ENCODE results near the gene FANCD2OS. TPM values are rescaled to one million over a fixed set of nuclear protein-coding genes. Genes with fewer than 3 reads are reported as not detected.
"Not testable (repeated sequence)": the region's sequence is repeated elsewhere in the genome, so short reads cannot be mapped to it uniquely, and the experiment has no call there.

Gene FANCD2OS
- total RNA-seq, 1 experiment from 2014 or later: not detected

- H3K4me1 ChIP-seq (ENCODE audit: low read length): peaks cover 8% of the 10 kb centered on the region
- no peaks in the 10 kb centered on the region for H3K79me2 ChIP-seq (ENCODE audit: low read length)
- no peak for DNase-seq
- H3K9me2 ChIP-seq (replicated peaks; ENCODE audit: insufficient read depth, low read length): no peaks in the 10 kb centered on the region
- H3K27me3 ChIP-seq (ENCODE audit: low read length): no peaks in the 10 kb centered on the region
- H3K4me2 ChIP-seq (ENCODE audit: low read depth, low read length, poor library complexity, severe bottlenecking): no peak overlapping the region
- H3K36me3 ChIP-seq (ENCODE audit: insufficient read depth, low read length): peaks cover 32% of the 10 kb centered on the region
- no peak overlapping the region for H3K4me3 ChIP-seq (ENCODE audit: low read length)
- H3K9me3 ChIP-seq (ENCODE audit: low read length): no peaks in the 10 kb centered on the region
- H3K27ac ChIP-seq (ENCODE audit: low read length): no peak overlapping the region
- H3K9ac ChIP-seq (ENCODE audit: low read length): no peak overlapping the region
- H4K20me1 ChIP-seq (ENCODE audit: insufficient read depth, low read depth, low read length): no peaks in the 10 kb centered on the region
- H2AFZ ChIP-seq (ENCODE audit: low read length): no peak overlapping the region
These were observed 17.9 kb downstream of the FANCD2OS start for GRCh38 chr3:10090179-10090578.

- Histone ChIP-seq H3K4me3 (ENCODE audit: low read length) (no peak overlapping the region), H3K9ac (ENCODE audit: low read length) (no peak overlapping the region), H3K27me3 (ENCODE audit: low read length) (no peaks in the 10 kb centered on the region), H3K4me1 (ENCODE audit: low read length) (no peaks in the 10 kb centered on the region), H4K20me1 (ENCODE audit: insufficient read depth, low read depth, low read length) (no peaks in the 10 kb centered on the region), H3K36me3 (ENCODE audit: insufficient read depth, low read length) (peaks cover 36% of the 10 kb centered on the region), H2AFZ (ENCODE audit: low read length) (no peak overlapping the region), H3K27ac (ENCODE audit: low read length) (no peak overlapping the region), H3K4me2 (ENCODE audit: low read depth, low read length, poor library complexity, severe bottlenecking) (no peak overlapping the region), H3K9me3 (ENCODE audit: low read length) (no peaks in the 10 kb centered on the region), H3K9me2 (replicated peaks; ENCODE audit: insufficient read depth, low read length) (no peaks in the 10 kb centered on the region), H3K79me2 (ENCODE audit: low read length) (no peaks in the 10 kb centered on the region)
- no peak for DNase-seq
These were observed 19.8 kb downstream of the FANCD2OS start for GRCh38 chr3:10088256-10088655.

- Histone ChIP-seq H3K79me2 (ENCODE audit: low read length) (no peaks in the 10 kb centered on the region), H3K9me3 (ENCODE audit: low read length) (no peaks in the 10 kb centered on the region), H3K4me3 (ENCODE audit: low read length) (no peak overlapping the region), H3K27ac (ENCODE audit: low read length) (no peak overlapping the region), H3K9ac (ENCODE audit: low read length) (no peak overlapping the region), H3K4me2 (ENCODE audit: low read depth, low read length, poor library complexity, severe bottlenecking) (no peak overlapping the region), H4K20me1 (ENCODE audit: insufficient read depth, low read depth, low read length) (no peaks in the 10 kb centered on the region), H3K36me3 (ENCODE audit: insufficient read depth, low read length) (peaks cover 56% of the 10 kb centered on the region), H3K4me1 (ENCODE audit: low read length) (no peaks in the 10 kb centered on the region), H3K9me2 (replicated peaks; ENCODE audit: insufficient read depth, low read length) (no peaks in the 10 kb centered on the region), H2AFZ (ENCODE audit: low read length) (no peak overlapping the region), H3K27me3 (ENCODE audit: low read length) (no peaks in the 10 kb centered on the region)
- no peak for DNase-seq
These were observed 22.3 kb downstream of the FANCD2OS start for GRCh38 chr3:10085738-10086137.

- Histone ChIP-seq H3K27me3 (ENCODE audit: low read length) (no peaks in the 10 kb centered on the region), H3K36me3 (ENCODE audit: insufficient read depth, low read length) (peaks cover 41% of the 10 kb centered on the region), H4K20me1 (ENCODE audit: insufficient read depth, low read depth, low read length) (no peaks in the 10 kb centered on the region), H3K4me3 (ENCODE audit: low read length) (no peak overlapping the region), H3K9me3 (ENCODE audit: low read length) (no peaks in the 10 kb centered on the region), H2AFZ (ENCODE audit: low read length) (no peak overlapping the region), H3K4me2 (ENCODE audit: low read depth, low read length, poor library complexity, severe bottlenecking) (no peak overlapping the region), H3K9ac (ENCODE audit: low read length) (no peak overlapping the region), H3K9me2 (replicated peaks; ENCODE audit: insufficient read depth, low read length) (no peaks in the 10 kb centered on the region), H3K79me2 (ENCODE audit: low read length) (no peaks in the 10 kb centered on the region), H3K4me1 (ENCODE audit: low read length) (no peaks in the 10 kb centered on the region), H3K27ac (ENCODE audit: low read length) (no peak overlapping the region)
- DNase-seq: no peak
These were observed 26.2 kb downstream of the FANCD2OS start for GRCh38 chr3:10081871-10082270.

GRCh38 chr3:10074666-10075065, 33.4 kb downstream of the FANCD2OS start:
- Histone ChIP-seq H2AFZ (ENCODE audit: low read length) (no peak overlapping the region), H3K4me2 (ENCODE audit: low read depth, low read length, poor library complexity, severe bottlenecking) (no peak overlapping the region), H3K36me3 (ENCODE audit: insufficient read depth, low read length) (peaks cover 23% of the 10 kb centered on the region), H4K20me1 (ENCODE audit: insufficient read depth, low read depth, low read length) (no peaks in the 10 kb centered on the region), H3K27me3 (ENCODE audit: low read length) (no peaks in the 10 kb centered on the region), H3K9me3 (ENCODE audit: low read length) (no peaks in the 10 kb centered on the region), H3K4me1 (ENCODE audit: low read length) (no peaks in the 10 kb centered on the region), H3K9me2 (replicated peaks; ENCODE audit: insufficient read depth, low read length) (no peaks in the 10 kb centered on the region), H3K79me2 (ENCODE audit: low read length) (no peaks in the 10 kb centered on the region), H3K4me3 (ENCODE audit: low read length) (no peak overlapping the region), H3K9ac (ENCODE audit: low read length) (no peak overlapping the region), H3K27ac (ENCODE audit: low read length) (no peak overlapping the region)
- no peak for DNase-seq

- H3K4me1 ChIP-seq (ENCODE audit: low read length); H4K20me1 ChIP-seq (ENCODE audit: insufficient read depth, low read depth, low read length); DNase-seq; H3K9me2 ChIP-seq (replicated peaks; ENCODE audit: insufficient read depth, low read length); H3K27ac ChIP-seq (ENCODE audit: low read length); H3K4me2 ChIP-seq (ENCODE audit: low read depth, low read length, poor library complexity, severe bottlenecking); H3K9me3 ChIP-seq (ENCODE audit: low read length); H2AFZ ChIP-seq (ENCODE audit: low read length); H3K4me3 ChIP-seq (ENCODE audit: low read length); H3K79me2 ChIP-seq (ENCODE audit: low read length); H3K9ac ChIP-seq (ENCODE audit: low read length); H3K27me3 ChIP-seq (ENCODE audit: low read length): not testable (repeated sequence)
- H3K36me3 ChIP-seq (ENCODE audit: insufficient read depth, low read length): peaks cover 44% of the 10 kb centered on the region
These were observed 38.0 kb downstream of the FANCD2OS start for GRCh38 chr3:10070077-10070476.

- Histone ChIP-seq H3K79me2 (ENCODE audit: low read length) (no peaks in the 10 kb centered on the region), H3K4me3 (ENCODE audit: low read length) (no peak overlapping the region), H3K36me3 (ENCODE audit: insufficient read depth, low read length) (peaks cover 16% of the 10 kb centered on the region), H3K9me3 (ENCODE audit: low read length) (no peaks in the 10 kb centered on the region), H4K20me1 (ENCODE audit: insufficient read depth, low read depth, low read length) (no peaks in the 10 kb centered on the region), H3K9me2 (replicated peaks; ENCODE audit: insufficient read depth, low read length) (no peaks in the 10 kb centered on the region), H3K9ac (ENCODE audit: low read length) (no peak overlapping the region), H3K4me1 (ENCODE audit: low read length) (no peaks in the 10 kb centered on the region), H3K27ac (ENCODE audit: low read length) (no peak overlapping the region), H2AFZ (ENCODE audit: low read length) (no peak overlapping the region), H3K4me2 (ENCODE audit: low read depth, low read length, poor library complexity, severe bottlenecking) (no peak overlapping the region), H3K27me3 (ENCODE audit: low read length) (no peaks in the 10 kb centered on the region)
- DNase-seq: no peak
These were observed 53.0 kb downstream of the FANCD2OS start for GRCh38 chr3:10055097-10055496.

Other genes with a start within 250 kb of the FANCD2OS start
- gene CIDEC, start 228.0 kb downstream of the FANCD2OS start, total RNA-seq (2014; rRNA removed; shearing (Covaris generic); ENCODE audit: low replicate concordance): not detected in 2 replicates
- gene JAGN1, start 217.6 kb downstream of the FANCD2OS start, total RNA-seq (2014; rRNA removed; shearing (Covaris generic); ENCODE audit: low replicate concordance): 33.5 and 39.2 TPM in 2 replicates
- gene IL17RE, start 205.4 kb downstream of the FANCD2OS start, total RNA-seq (2014; rRNA removed; shearing (Covaris generic); ENCODE audit: low replicate concordance): not detected in 2 replicates
- gene IL17RC, start 191.2 kb downstream of the FANCD2OS start, total RNA-seq (2014; rRNA removed; shearing (Covaris generic); ENCODE audit: low replicate concordance): 0.54 and 2.5 TPM in 2 replicates
- 5.6 and 33.7 TPM in 2 replicates for gene CRELD1, start 174.4 kb downstream of the FANCD2OS start, total RNA-seq (2014; rRNA removed; shearing (Covaris generic); ENCODE audit: low replicate concordance)
- gene PRRT3, start 155.8 kb downstream of the FANCD2OS start, total RNA-seq (2014; rRNA removed; shearing (Covaris generic); ENCODE audit: low replicate concordance): 1.0 and 2.1 TPM in 2 replicates
- 26.9 and 50.1 TPM in 2 replicates for gene EMC3, start 121.4 kb downstream of the FANCD2OS start, total RNA-seq (2014; rRNA removed; shearing (Covaris generic); ENCODE audit: low replicate concordance)
- 33.0 and 67.8 TPM in 2 replicates for gene FANCD2, start 81.8 kb downstream of the FANCD2OS start, total RNA-seq (2014; rRNA removed; shearing (Covaris generic); ENCODE audit: low replicate concordance)
- 103 and 121 TPM in 2 replicates for gene BRK1, start 7.4 kb upstream of the FANCD2OS start, total RNA-seq (2014; rRNA removed; shearing (Covaris generic); ENCODE audit: low replicate concordance)
- gene VHL, start 33.5 kb upstream of the FANCD2OS start, total RNA-seq (2014; rRNA removed; shearing (Covaris generic); ENCODE audit: low replicate concordance): 77.7 and 81.9 TPM in 2 replicates
- 0.04 TPM in 1 of 2 replicates, not detected in the other for gene IRAK2, start 56.7 kb upstream of the FANCD2OS start, total RNA-seq (2014; rRNA removed; shearing (Covaris generic); ENCODE audit: low replicate concordance)
- gene TATDN2, start 140.2 kb upstream of the FANCD2OS start, total RNA-seq (2014; rRNA removed; shearing (Covaris generic); ENCODE audit: low replicate concordance): 17.6 and 20.8 TPM in 2 replicates
- gene GHRL, start 184.7 kb upstream of the FANCD2OS start, total RNA-seq (2014; rRNA removed; shearing (Covaris generic); ENCODE audit: low replicate concordance): 1.1 TPM in 1 of 2 replicates, not detected in the other
- 48.6 and 77.1 TPM in 2 replicates for gene SEC13, start 212.9 kb upstream of the FANCD2OS start, total RNA-seq (2014; rRNA removed; shearing (Covaris generic); ENCODE audit: low replicate concordance)

Measured in Karpas-422 (cell line).